ENCODE results near the gene TCF15. TPM values are rescaled to one million over a fixed set of nuclear protein-coding genes. Genes with fewer than 3 reads are reported as not detected.

Gene TCF15
- total and polyA plus RNA-seq, 2 of the 8 experiments (the other 6 are each of a cell fraction or from before 2014, with no cell fraction given), result 3.7 to 6.9 TPM

GRCh38 chr20:598133-598850, 11.8 kb downstream of the TCF15 start:
- no peak overlapping the region for H3K56ac ChIP-seq (replicated peaks; ENCODE audit: insufficient read length, low read depth, low read length)
- no peak overlapping the region for H4K91ac ChIP-seq (replicated peaks; ENCODE audit: insufficient read length, low read length)
- H2BK20ac ChIP-seq (ENCODE audit: low read length), result no peak overlapping the region
- H2AFZ ChIP-seq (ENCODE audit: low read length), result no peak overlapping the region
- H3K27ac ChIP-seq (ENCODE audit: low read depth, low read length), result no peak overlapping the region
- no peak overlapping the region for H2BK120ac ChIP-seq (replicated peaks; ENCODE audit: low read depth, low read length)
- H3K9me3 ChIP-seq (ENCODE audit: insufficient read depth in 2 of 2, low read depth in 1 of 2, low read length in 1 of 2), result no peaks in the 10 kb centered on the region
- H3K4me3 ChIP-seq (ENCODE audit: extremely low read depth in 1 of 4, insufficient read depth in 2 of 4, low read depth in 3 of 4, low read length in 4 of 4), result no peak overlapping the region
- H3K4me2 ChIP-seq (ENCODE audit: insufficient read depth in 1 of 2, low read depth in 2 of 2, low read length in 2 of 2), result no peak overlapping the region
- H3K14ac ChIP-seq (ENCODE audit: insufficient read length), result no peak overlapping the region
- no peaks in the 10 kb centered on the region for H3K27me3 ChIP-seq (replicated peaks in 1 of 4; ENCODE audit: control insufficient read depth in 3 of 4, extremely low read depth in 1 of 4, insufficient read depth in 3 of 4, low read length in 3 of 4)
- no peak overlapping the region for H2BK15ac ChIP-seq (ENCODE audit: low read length)
- H4K20me1 ChIP-seq (replicated peaks in 1 of 2; ENCODE audit: control insufficient read depth in 1 of 2, insufficient read depth in 2 of 2, low read length in 2 of 2), result no peaks in the 10 kb centered on the region
- no peak overlapping the region for H4K5ac ChIP-seq (ENCODE audit: insufficient read length, low read depth, low read length)
- H3K36me3 ChIP-seq (ENCODE audit: control insufficient read depth in 2 of 4, insufficient read depth in 4 of 4, low read length in 3 of 4), result no peaks in the 10 kb centered on the region
- DNase-seq (ENCODE audit: low read depth in 1 of 2, low spot score in 2 of 2) (no peak), FAIRE-seq (no peak)
- no peak overlapping the region for H3K4ac ChIP-seq (replicated peaks; ENCODE audit: insufficient read length, low read depth, low read length)
- no peak overlapping the region for H2AK5ac ChIP-seq (ENCODE audit: low read depth, low read length)
- no peaks in the 10 kb centered on the region for H3K23me2 ChIP-seq (ENCODE audit: low read depth, low read length)
- ChIA-PET CTCF (ENCODE audit: partially characterized antibody) (interaction anchor here (0.9 to 1.7 kb wide), 8 partner anchors 8 to 47 kb away, joined by 3 to 9 read pairs (median 3); no protein-coding TSS in a partner anchor), POLR2A (ENCODE audit: partially characterized antibody) (interaction anchor here (1.1 to 1.4 kb wide), 3 partner anchors 13 to 55 kb away, joined by 3 read pairs; partner anchors contain the start of gene CSNK2A1)
- no peak overlapping the region for H3K18ac ChIP-seq (ENCODE audit: extremely low read depth, low read length)
- H4K8ac ChIP-seq (ENCODE audit: extremely low read depth, insufficient read depth, low read length), result no peak overlapping the region
- H3K79me2 ChIP-seq (ENCODE audit: control insufficient read depth in 1 of 2, insufficient read depth in 2 of 2, low read length in 2 of 2), result no peaks in the 10 kb centered on the region
- 86% methylated on average over 13 of the region's 13 CpGs; no CpG with 5 or more reads in 1 of the 2 experiments for WGBS, 2 experiments (ENCODE audit: extremely low coverage in 1 of 2, insufficient coverage in 1 of 2, insufficient read length in 1 of 2, insufficient replicate concordance in 2 of 2, low coverage in 1 of 2, low lambda C conversion rate in 2 of 2, missing lambda C conversion rate in 1 of 2)
- H2BK12ac ChIP-seq (ENCODE audit: low read depth, low read length), result no peak overlapping the region
- H3K79me1 ChIP-seq (ENCODE audit: low read depth, low read length), result no peaks in the 10 kb centered on the region
- H3K9ac ChIP-seq (replicated peaks in 1 of 4; ENCODE audit: extremely low read depth in 1 of 4, low read depth in 3 of 4, low read length in 3 of 4), result no peak overlapping the region
- peaks cover 0 to 6% (median 0%) of the 10 kb centered on the region in 4 experiments; a peak in 1 of 7 replicates for H3K4me1 ChIP-seq (replicated peaks in 1 of 4; ENCODE audit: control insufficient read depth in 3 of 4, insufficient read depth in 4 of 4, low read length in 3 of 4)
- no peak overlapping the region for H2BK5ac ChIP-seq (ENCODE audit: low read depth, low read length)
- no peak overlapping the region for H3K23ac ChIP-seq (ENCODE audit: insufficient read length)
- TF ChIP-seq ATF3 (IDR thresholded peaks at IDR 0.05; ENCODE audit: insufficient read depth, low read depth, low read length) (no peak), GABPA (IDR thresholded peaks at IDR 0.05; ENCODE audit: borderline replicate concordance, insufficient read depth, low read length) (no peak), HDAC6 (IDR thresholded peaks at IDR 0.05; ENCODE audit: low read depth, low read length) (no peak), CHD1 (IDR thresholded peaks at IDR 0.05; ENCODE audit: low read depth, low read length) (no peak), ASH2L (IDR thresholded peaks at IDR 0.05; ENCODE audit: low read length) (no peak), ATF2 (IDR thresholded peaks at IDR 0.05; ENCODE audit: low read length) (no peak), CTBP2 (IDR thresholded peaks at IDR 0.05; ENCODE audit: borderline replicate concordance, insufficient read depth, insufficient read length, low read length) (no peak), SIRT6 (IDR thresholded peaks at IDR 0.05; ENCODE audit: low read length) (no peak), TBP (IDR thresholded peaks at IDR 0.05; ENCODE audit: low read depth, low read length) (no peak), POU5F1 (IDR thresholded peaks at IDR 0.05; ENCODE audit: low read depth, low read length) (no peak), SP4 (IDR thresholded peaks at IDR 0.05; ENCODE audit: low read length) (no peak)

Data from H1 (cell line).